ENCODE measurements around the gene ETV6. TPM values are rescaled to one million over a fixed set of nuclear protein-coding genes. Genes with fewer than 3 reads are reported as not detected.

The ETV6 gene
- total RNA-seq, 1 experiment from 2014 or later, result 17.2 TPM

GRCh38 chr12:11734580-11735180 lies 85.2 kb downstream of the ETV6 start:
- Histone ChIP-seq H3K36me3 (ENCODE audit: control insufficient read depth, insufficient read depth, low read length) (no peaks in the 10 kb centered on the region), H3K4me1 (ENCODE audit: control insufficient read depth, insufficient read depth, low read length) (no peaks in the 10 kb centered on the region), H3K4me3 (ENCODE audit: low read depth in 2 of 2, low read length in 2 of 2) (no peak overlapping the region), H3K27ac (ENCODE audit: low read length) (no peak overlapping the region), H3K9me3 (ENCODE audit: control insufficient read depth, insufficient read depth, low read depth, low read length) (no peaks in the 10 kb centered on the region), H3K27me3 (ENCODE audit: control insufficient read depth, insufficient read depth, low read length) (no peaks in the 10 kb centered on the region)
- CTCF ChIA-PET, result no interaction called here
- BruUV-seq (replicated peaks), result no TSS peak
- POLR2A ChIA-PET, result no interaction called here
- intact Hi-C loops (cut with micrococcal nuclease; ENCODE audit: unreplicated experiment), result no loop called here
- no peak for TF ChIP-seq TCF7L2 (IDR thresholded peaks at IDR 0.05; ENCODE audit: low read depth, low read length)
- TF ChIP-seq REST (IDR thresholded peaks at IDR 0.05; ENCODE audit: insufficient read depth in 1 of 2, low read depth in 2 of 2, low read length in 1 of 2), result no peak
- TF ChIP-seq CTCF (IDR thresholded peaks at IDR 0.05), result no peak
- TF ChIP-seq POLR2AphosphoS5 (IDR thresholded peaks at IDR 0.05; ENCODE audit: low read depth, low read length), result no peak
- no peak for TF ChIP-seq SIN3A (IDR thresholded peaks at IDR 0.05; ENCODE audit: borderline replicate concordance, insufficient read depth, low read depth, low read length)
- in situ Hi-C loops (cut with HindIII; ENCODE audit: low pct_unique_long_range_greater_than_20kb, low sequenced_read_pairs), result no loop called here
- no peak for DNase-seq (ENCODE audit: low read depth, low spot score)
- no peak for ATAC-seq

GRCh38 chr12:11738450-11738849 lies 89.0 kb downstream of the ETV6 start:
- ChIA-PET POLR2A (no interaction called here), CTCF (no interaction called here)
- intact Hi-C loops (cut with micrococcal nuclease; ENCODE audit: unreplicated experiment), result no loop called here
- H3K4me1 ChIP-seq (ENCODE audit: control insufficient read depth, insufficient read depth, low read length), result no peaks in the 10 kb centered on the region
- in situ Hi-C loops (cut with HindIII; ENCODE audit: low pct_unique_long_range_greater_than_20kb, low sequenced_read_pairs), result no loop called here
- no peaks in the 10 kb centered on the region for H3K36me3 ChIP-seq (ENCODE audit: control insufficient read depth, insufficient read depth, low read length)
- H3K4me3 ChIP-seq (ENCODE audit: low read depth in 2 of 2, low read length in 2 of 2), result no peak overlapping the region
- TF ChIP-seq TCF7L2 (IDR thresholded peaks at IDR 0.05; ENCODE audit: low read depth, low read length), result no peak
- no peak for TF ChIP-seq REST (IDR thresholded peaks at IDR 0.05; ENCODE audit: insufficient read depth in 1 of 2, low read depth in 2 of 2, low read length in 1 of 2)
- TF ChIP-seq SIN3A (IDR thresholded peaks at IDR 0.05; ENCODE audit: borderline replicate concordance, insufficient read depth, low read depth, low read length), result no peak
- no peak for TF ChIP-seq POLR2AphosphoS5 (IDR thresholded peaks at IDR 0.05; ENCODE audit: low read depth, low read length)
- TF ChIP-seq CTCF (IDR thresholded peaks at IDR 0.05), result no peak
- no peaks in the 10 kb centered on the region for H3K9me3 ChIP-seq (ENCODE audit: control insufficient read depth, insufficient read depth, low read depth, low read length)
- DNase-seq (ENCODE audit: low read depth, low spot score), result no peak
- no peak overlapping the region for H3K27ac ChIP-seq (ENCODE audit: low read length)
- no peaks in the 10 kb centered on the region for H3K27me3 ChIP-seq (ENCODE audit: control insufficient read depth, insufficient read depth, low read length)
- BruUV-seq (replicated peaks), result no TSS peak
- ATAC-seq, result no peak

All from Panc1 (cell line).